ENCODE measurements around the gene GLB1L. TPM values are rescaled to one million over a fixed set of nuclear protein-coding genes. Genes with fewer than 3 reads are reported as not detected.

GLB1L gene
- total RNA-seq, 4 donors from 2014 or later = 2.5 to 9.8 (median 5.4) TPM

DNA sequence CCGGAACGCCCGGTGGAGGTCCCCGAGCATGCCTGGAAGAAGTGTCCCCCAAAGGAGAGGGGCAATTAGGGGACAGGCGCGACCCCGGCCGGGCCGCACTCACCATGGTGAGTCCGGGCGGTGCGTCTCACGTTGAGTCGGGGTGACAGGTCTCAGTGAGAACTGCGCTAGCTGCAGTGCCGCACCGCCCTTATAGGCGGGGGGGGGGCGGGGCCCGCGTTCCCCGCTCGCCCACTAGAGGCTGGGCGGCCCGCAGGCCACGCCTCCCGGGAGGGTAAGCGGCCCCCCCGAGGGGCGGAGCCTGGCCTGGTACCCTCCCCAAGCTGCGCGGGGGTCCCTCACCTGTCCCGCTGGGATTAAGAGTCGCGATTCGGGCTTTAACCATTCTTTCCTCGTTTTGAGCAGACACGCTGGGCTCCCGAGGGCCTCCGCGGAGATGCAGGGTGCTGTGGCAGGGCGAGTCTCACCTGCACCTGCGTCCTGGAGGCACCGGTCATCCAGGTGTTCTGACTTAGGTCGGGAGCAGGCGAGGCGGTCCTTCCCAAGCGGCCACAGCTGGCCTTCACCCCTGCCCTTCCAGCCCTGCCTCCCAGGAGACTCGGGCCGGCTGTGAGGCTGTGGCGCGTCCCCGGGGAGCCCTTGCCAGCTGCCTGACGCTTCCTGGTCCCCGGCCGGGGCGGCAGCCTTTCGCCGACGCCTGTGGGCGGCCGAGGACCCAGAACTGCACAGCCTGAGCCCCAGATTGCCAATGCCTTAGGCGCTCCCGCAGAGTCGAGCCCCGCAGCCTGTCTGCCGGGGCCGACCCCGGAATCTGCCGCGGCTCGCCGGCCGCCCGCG, 8.7 kb upstream of the GLB1L start, which contains the start of gene TUBA4A:
Gene TUBA4A, minus strand, starts transcription at position 166 of the 837 bp plus-strand sequence. Its CDS starts 60 bp downstream, at position 106.
- Histone ChIP-seq H3K4me1 (peaks cover 60% of the 10 kb centered on the region), H3K36me3 (peaks cover 10% of the 10 kb centered on the region), H3K27ac (peak within 1 kb of the TSS; percentile 83), H3K27me3 (no peaks in the 10 kb centered on the region), H3K4me3 (peak within 1 kb of the TSS; percentile 66), H3K9me3 (no peaks in the 10 kb centered on the region)
- TF ChIP-seq, protein P1, sequence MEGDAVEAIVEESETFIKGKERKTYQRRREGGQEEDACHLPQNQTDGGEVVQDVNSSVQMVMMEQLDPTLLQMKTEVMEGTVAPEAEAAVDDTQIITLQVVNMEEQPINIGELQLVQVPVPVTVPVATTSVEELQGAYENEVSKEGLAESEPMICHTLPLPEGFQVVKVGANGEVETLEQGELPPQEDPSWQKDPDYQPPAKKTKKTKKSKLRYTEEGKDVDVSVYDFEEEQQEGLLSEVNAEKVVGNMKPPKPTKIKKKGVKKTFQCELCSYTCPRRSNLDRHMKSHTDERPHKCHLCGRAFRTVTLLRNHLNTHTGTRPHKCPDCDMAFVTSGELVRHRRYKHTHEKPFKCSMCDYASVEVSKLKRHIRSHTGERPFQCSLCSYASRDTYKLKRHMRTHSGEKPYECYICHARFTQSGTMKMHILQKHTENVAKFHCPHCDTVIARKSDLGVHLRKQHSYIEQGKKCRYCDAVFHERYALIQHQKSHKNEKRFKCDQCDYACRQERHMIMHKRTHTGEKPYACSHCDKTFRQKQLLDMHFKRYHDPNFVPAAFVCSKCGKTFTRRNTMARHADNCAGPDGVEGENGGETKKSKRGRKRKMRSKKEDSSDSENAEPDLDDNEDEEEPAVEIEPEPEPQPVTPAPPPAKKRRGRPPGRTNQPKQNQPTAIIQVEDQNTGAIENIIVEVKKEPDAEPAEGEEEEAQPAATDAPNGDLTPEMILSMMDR (IDR thresholded peaks at IDR 0.05) = no peak
- TF ChIP-seq POLR2AphosphoS5 (IDR thresholded peaks at IDR 0.05) (peak in 2 of 3 donors; percentile 0 to 90), POLR2A (IDR thresholded peaks at IDR 0.05) (peak; percentile 73 to 84)
- under 1% methylated on average over 41 of the region's 76 CpGs for WGBS
- DNase-seq (ENCODE audit: low spot score in 2 of 2) = peak; percentile 87 to 91

DNA sequence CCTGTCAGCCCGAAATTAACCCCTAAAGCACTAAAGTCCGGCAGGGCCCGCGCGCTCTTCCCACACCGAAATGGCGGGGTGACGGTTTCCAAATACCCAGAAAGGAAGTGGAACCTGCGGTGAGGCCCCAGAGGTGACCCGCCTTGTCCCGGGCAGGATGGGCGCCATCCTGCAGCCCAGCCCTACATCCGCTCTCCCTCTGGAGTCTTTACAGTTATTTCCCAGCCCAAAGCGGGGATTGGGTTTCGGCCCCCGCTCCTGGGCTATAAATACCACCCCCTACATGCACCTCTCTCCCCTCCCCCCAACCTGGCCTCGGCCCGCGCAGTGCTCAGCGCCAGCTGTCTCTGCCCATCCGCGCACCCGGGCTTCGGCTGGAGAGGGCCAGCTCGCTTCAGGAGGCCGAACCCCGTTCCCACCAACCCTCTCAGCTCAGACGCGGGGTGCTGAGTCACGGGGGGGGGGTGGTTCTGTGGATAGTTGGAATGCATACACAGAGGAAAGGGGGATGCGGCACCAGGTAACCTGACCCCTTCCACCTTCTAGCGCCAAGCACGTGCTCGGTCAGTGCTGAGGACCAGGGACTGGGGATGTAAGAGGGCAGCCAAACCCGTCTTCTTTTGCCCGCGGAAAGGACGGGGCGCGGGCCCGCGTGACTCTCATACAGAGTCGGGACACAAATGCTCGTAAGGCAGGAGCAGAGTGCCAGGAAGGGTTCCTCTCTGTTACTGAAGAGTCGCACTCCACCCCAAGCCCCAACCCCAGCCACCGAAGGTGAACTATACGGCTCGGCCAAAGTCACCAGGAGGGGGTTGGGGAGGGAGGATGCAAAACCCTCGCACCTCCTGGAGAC, 7.9 kb upstream of the GLB1L start, which contains the start of gene TUBA4B:
Gene TUBA4B, plus strand, starts transcription at position 344 of the 853 bp plus-strand sequence. Its CDS starts 165 bp downstream, at position 509.
- TF ChIP-seq EP300 (IDR thresholded peaks at IDR 0.05) (no peak), POLR2A (IDR thresholded peaks at IDR 0.05) (no peak), POLR2AphosphoS5 (IDR thresholded peaks at IDR 0.05) (no peak)
- TF ChIP-seq, protein P1 (IDR thresholded peaks at IDR 0.05) = no peak
- H3K27ac ChIP-seq = peak within 1 kb of the TSS; percentile 83
- peaks cover 13% of the 10 kb centered on the region for H3K36me3 ChIP-seq
- 0% methylated on average over 21 of the region's 49 CpGs for WGBS
- peaks cover 68% of the 10 kb centered on the region for H3K4me1 ChIP-seq
- H3K9me3 ChIP-seq = no peaks in the 10 kb centered on the region
- no peak for DNase-seq (ENCODE audit: low spot score in 2 of 2)
- peak within 1 kb of the TSS; percentile 66 for H3K4me3 ChIP-seq
- no peaks in the 10 kb centered on the region for H3K27me3 ChIP-seq

DNA sequence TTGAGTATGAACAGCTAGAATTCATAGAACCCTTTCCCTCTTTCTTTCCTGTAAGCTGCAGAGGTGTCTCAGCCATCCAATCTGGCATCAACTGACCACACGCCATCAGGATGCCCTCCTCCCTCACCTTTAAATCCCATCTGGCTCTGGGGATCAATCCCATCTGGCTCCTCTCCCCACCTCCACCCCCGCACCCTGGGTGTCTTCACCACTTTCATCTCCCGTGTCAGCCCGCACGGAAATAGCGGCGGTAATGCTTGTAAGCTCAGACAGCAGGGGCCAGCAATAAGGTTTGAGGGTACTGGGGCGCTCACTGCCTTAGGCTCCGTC, 7.3 kb upstream of the GLB1L start:
- H3K36me3 ChIP-seq = peaks cover 19% of the 10 kb centered on the region
- H3K4me3 ChIP-seq = peak overlapping the region; percentile 66
- TF ChIP-seq POLR2AphosphoS5 (IDR thresholded peaks at IDR 0.05) (no peak), POLR2A (IDR thresholded peaks at IDR 0.05) (no peak), EP300 (IDR thresholded peaks at IDR 0.05) (no peak)
- TF ChIP-seq, protein P1 (IDR thresholded peaks at IDR 0.05) = no peak
- H3K4me1 ChIP-seq = peaks cover 74% of the 10 kb centered on the region
- no peaks in the 10 kb centered on the region for H3K9me3 ChIP-seq
- WGBS = 9% methylated on average over 9 of the region's 9 CpGs
- H3K27me3 ChIP-seq = no peaks in the 10 kb centered on the region
- no peak for DNase-seq (ENCODE audit: low spot score in 2 of 2)
- peak overlapping the region; percentile 83 for H3K27ac ChIP-seq

DNA sequence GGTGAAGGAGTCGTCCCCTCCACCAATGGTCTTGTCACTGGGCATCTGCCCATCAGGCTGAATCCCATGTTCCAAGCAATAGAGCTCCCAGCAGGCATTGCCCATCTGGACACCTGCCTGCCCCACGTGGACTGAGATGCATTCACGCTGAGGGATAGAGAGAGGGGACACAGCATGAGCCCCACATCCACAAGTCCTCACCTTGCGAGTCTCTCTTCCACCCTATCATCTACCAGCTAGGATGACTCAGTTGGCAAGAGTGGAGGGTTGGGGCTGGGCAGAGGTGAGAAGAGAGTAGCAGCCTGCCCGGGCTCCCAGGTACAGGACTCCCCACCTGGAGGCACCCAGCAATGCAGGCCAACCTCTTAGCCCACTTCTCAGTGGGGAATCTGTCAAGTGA, 6.8 kb upstream of the GLB1L start:
- peaks cover 79% of the 10 kb centered on the region for H3K4me1 ChIP-seq
- H3K36me3 ChIP-seq = peaks cover 20% of the 10 kb centered on the region
- TF ChIP-seq POLR2AphosphoS5 (IDR thresholded peaks at IDR 0.05) = no peak
- no peak for TF ChIP-seq POLR2A (IDR thresholded peaks at IDR 0.05)
- TF ChIP-seq, protein P1 (IDR thresholded peaks at IDR 0.05) = no peak
- no peak for TF ChIP-seq EP300 (IDR thresholded peaks at IDR 0.05)

More for the DNA sequence above, 6.8 kb upstream of the GLB1L start:
- H3K27me3 ChIP-seq = no peaks in the 10 kb centered on the region
- no peaks in the 10 kb centered on the region for H3K9me3 ChIP-seq
- peak overlapping the region; percentile 66 for H3K4me3 ChIP-seq
- WGBS = 49% methylated on average over 4 of the region's 5 CpGs
- DNase-seq (ENCODE audit: low spot score in 2 of 2) = no peak
- peak overlapping the region; percentile 83 for H3K27ac ChIP-seq

All from suprapubic skin (tissue), 4 donors.